NT2/D1 (cell line): ENCODE measurements around the gene USP9Y.

ENCODE experiments used
- SUZ12 ChIP-seq: IDR thresholded peaks from 2 replicates; pipeline ENCODE4 v1.6.1; 2011; ENCODE audit not compliant: insufficient read length, insufficient read depth; ENCODE audit errors: extremely low read depth
- YY1 ChIP-seq: IDR thresholded peaks from 2 replicates; pipeline ENCODE4 v1.6.1; 2011; ENCODE audit not compliant: insufficient read length, insufficient read depth

DNA sequence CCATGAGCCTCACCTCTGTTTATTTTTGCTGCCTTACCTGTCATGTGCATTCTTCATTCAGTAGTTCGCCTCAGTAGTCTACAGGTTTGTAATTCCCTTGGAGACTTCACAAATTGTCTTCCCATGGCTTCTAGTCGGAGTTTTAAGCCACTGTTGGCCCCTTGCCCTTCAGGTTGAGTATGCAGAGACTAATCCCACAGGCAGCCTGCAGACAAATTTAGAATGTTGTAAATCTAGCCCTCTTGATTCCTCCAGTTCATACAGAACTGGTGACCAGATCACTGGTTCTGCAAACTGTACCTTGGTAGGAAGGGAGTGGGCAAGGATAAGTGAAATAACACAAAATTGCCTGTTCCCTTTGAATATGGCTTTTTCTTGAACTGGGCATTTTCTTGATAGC, 33.0 kb downstream of the USP9Y start:
- TF ChIP-seq SUZ12 (no peak), YY1 (no peak)
